Measurements from ENCODE around the gene C4A. TPM values are rescaled to one million over a fixed set of nuclear protein-coding genes. Genes with fewer than 3 reads are reported as not detected.

Gene C4A
- total RNA-seq, 1 experiment from 2014 or later, result 4.3 TPM

DNA sequence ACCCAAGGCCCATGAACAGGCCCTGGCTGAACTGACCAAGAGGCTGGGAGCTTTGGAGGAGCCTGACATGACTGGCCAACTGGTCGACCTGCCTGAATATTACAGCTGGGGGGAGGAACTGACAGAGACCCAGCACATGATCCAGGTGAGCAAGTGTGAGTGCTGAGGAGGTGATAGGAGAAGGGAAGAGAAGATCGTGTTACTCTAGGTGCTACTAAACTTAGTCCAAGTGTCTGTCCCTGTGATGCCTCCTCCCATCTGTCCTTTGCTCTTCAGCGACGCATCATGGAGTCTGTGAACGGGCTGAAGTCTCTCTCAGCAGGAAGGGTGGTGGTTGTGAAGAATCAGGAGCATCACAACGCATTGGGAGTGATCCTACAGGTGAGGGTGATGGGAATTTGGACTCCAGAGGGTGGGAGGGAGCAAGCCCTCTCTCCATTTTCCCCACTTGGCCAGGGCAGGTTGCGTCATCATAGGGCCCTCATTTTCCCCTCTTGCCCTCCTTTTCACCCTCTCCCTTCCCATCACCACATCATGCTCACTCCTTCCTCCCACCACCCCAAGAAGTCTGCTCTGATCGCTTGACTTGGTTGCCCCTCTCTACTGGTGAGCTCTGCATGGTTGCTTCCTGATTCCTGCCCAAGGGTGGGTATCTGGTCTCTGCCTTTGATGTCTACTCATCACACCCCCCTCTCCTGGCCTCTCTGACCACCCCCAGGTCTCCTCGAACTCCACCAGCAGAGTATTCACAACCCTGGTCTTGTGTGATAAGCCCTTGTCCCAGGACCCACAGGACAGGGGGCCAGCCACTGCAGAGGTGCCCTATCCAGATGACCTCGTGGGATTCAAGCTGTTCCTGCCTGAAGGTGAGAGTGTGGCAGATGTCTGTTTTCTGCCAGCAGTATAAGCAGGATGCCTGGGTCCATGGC lies 14.6 kb upstream of the C4A start:
- no peak overlapping the region for H4K91ac ChIP-seq (ENCODE audit: insufficient read length, low read depth, low read length)
- H3T11ph ChIP-seq (ENCODE audit: low read length), result no peak overlapping the region
- no peaks in the 10 kb centered on the region for H3K27me3 ChIP-seq (ENCODE audit: insufficient read depth, low read length)
- H4K8ac ChIP-seq (replicated peaks; ENCODE audit: insufficient read length, low read depth, low read length), result no peak overlapping the region
- no peak overlapping the region for H3K18ac ChIP-seq (ENCODE audit: insufficient read length, low read depth, low read length)
- no peaks in the 10 kb centered on the region for H3K23me2 ChIP-seq (ENCODE audit: insufficient read length, low read depth, low read length, poor library complexity, severe bottlenecking)
- no peak overlapping the region for H2BK5ac ChIP-seq (ENCODE audit: insufficient read length, low read length)
- H3K79me2 ChIP-seq (ENCODE audit: insufficient read depth, low read length), result no peaks in the 10 kb centered on the region; the same call in 1 of the 2 replicates
- H2AFZ ChIP-seq (ENCODE audit: low read length), result no peak overlapping the region
- no peak overlapping the region for H2BK15ac ChIP-seq (ENCODE audit: low read depth, low read length)
- TF ChIP-seq CTCF (conservative IDR thresholded peaks at IDR 0.05), result no peak
- H3K4me2 ChIP-seq (ENCODE audit: insufficient read depth, insufficient read length, low read length), result no peak overlapping the region
- H3K9me3 Mint-ChIP-seq, result no peaks in the 10 kb centered on the region
- DNase-seq, result no peak
- H2BK20ac ChIP-seq (ENCODE audit: low read depth, low read length, poor library complexity, severe bottlenecking), result no peak overlapping the region
- H3K4ac ChIP-seq (ENCODE audit: low read depth, low read length), result no peak overlapping the region
- no peaks in the 10 kb centered on the region for H3K4me1 ChIP-seq (ENCODE audit: insufficient read depth, low read length)
- H3K23ac ChIP-seq (ENCODE audit: insufficient read length, low read depth, low read length), result no peak overlapping the region
- no peak overlapping the region for H3K9ac ChIP-seq (ENCODE audit: extremely low read depth, insufficient read length, low read length)
- no peaks in the 10 kb centered on the region for H3K9me3 ChIP-seq (ENCODE audit: control insufficient read depth, low read depth, low read length)
- H3K36me3 Mint-ChIP-seq (ENCODE audit: insufficient read depth in 1 of 3, low read depth in 3 of 3), result peaks cover 41 to 82% (median 76%) of the 10 kb centered on the region in 3 experiments; a peak in 6 of 7 replicates
- no peaks in the 10 kb centered on the region for H3K79me1 ChIP-seq (ENCODE audit: insufficient read depth, low read depth, low read length, poor library complexity, severe bottlenecking)
- H3K27ac ChIP-seq (ENCODE audit: insufficient read length, low read depth, low read length), result no peak overlapping the region
- WGBS (ENCODE audit: extremely low coverage, insufficient read length, low lambda C conversion rate), result no CpG with 5 or more reads among the region's 10 CpGs
- no peak overlapping the region for H2BK120ac ChIP-seq (ENCODE audit: low read depth, low read length, poor library complexity, severe bottlenecking)
- no peak overlapping the region for H3K56ac ChIP-seq (ENCODE audit: insufficient read length, low read depth, low read length)
- no peaks in the 10 kb centered on the region for H4K20me1 ChIP-seq (ENCODE audit: control insufficient read depth, insufficient read depth, insufficient read length)
- no peak overlapping the region for H2BK12ac ChIP-seq (ENCODE audit: insufficient read length, low read depth, low read length)
- no peaks in the 10 kb centered on the region; the same call in 1 of the 2 replicates for H3K27me3 Mint-ChIP-seq (ENCODE audit: low read depth)
- H3K4me1 Mint-ChIP-seq, result peaks cover 0 to 4% of the 10 kb centered on the region in 2 experiments; a peak in 1 of 4 replicates
- H3K4me3 Mint-ChIP-seq, result no peak overlapping the region
- no peak overlapping the region for H2AK5ac ChIP-seq (ENCODE audit: insufficient read length, low read length)
- no peak overlapping the region for H3K14ac ChIP-seq (ENCODE audit: insufficient read depth, low read length)
- no peak overlapping the region for H4K5ac ChIP-seq (ENCODE audit: insufficient read length, low read depth, low read length)
- no peak overlapping the region; a peak in 1 of 7 replicates for H3K27ac Mint-ChIP-seq

Data from H9 (cell line).